Fibroblast of villous mesenchyme (primary cell): ENCODE results near the gene SPSB1. TPM values are rescaled to one million over a fixed set of nuclear protein-coding genes. Genes with fewer than 3 reads are reported as not detected.
A peak's percentile ranks its signal among the peaks of the same experiment; 100 is the strongest.

Experiments
- DNase-seq: peaks from one replicate; pipeline ENCODE4 v3.0.0-alpha.2; 2010; ENCODE audit warnings: low read depth
- H3K4me3 ChIP-seq: 2 replicates; pipeline ENCODE4 v1.5.1; 2011; ENCODE audit warnings: low read depth, mild to moderate bottlenecking, low read length
- total RNA-seq: library from RNA; depleted of rRNA; stranded (reverse); fragments of >200 nt; gene quantifications from 2 replicates; pipeline ENCODE4 v1.2.3, GENCODE V29; 2012
- TF ChIP-seq, protein P1 (sequence below): IDR thresholded peaks from 2 replicates; pipeline ENCODE4 v1.5.1; 2012; ENCODE audit warnings: low read depth, mild to moderate bottlenecking, low read length; ENCODE audit not compliant: insufficient read depth

The SPSB1 gene
- total RNA-seq, 1 donor = 20.7 TPM

DNA sequence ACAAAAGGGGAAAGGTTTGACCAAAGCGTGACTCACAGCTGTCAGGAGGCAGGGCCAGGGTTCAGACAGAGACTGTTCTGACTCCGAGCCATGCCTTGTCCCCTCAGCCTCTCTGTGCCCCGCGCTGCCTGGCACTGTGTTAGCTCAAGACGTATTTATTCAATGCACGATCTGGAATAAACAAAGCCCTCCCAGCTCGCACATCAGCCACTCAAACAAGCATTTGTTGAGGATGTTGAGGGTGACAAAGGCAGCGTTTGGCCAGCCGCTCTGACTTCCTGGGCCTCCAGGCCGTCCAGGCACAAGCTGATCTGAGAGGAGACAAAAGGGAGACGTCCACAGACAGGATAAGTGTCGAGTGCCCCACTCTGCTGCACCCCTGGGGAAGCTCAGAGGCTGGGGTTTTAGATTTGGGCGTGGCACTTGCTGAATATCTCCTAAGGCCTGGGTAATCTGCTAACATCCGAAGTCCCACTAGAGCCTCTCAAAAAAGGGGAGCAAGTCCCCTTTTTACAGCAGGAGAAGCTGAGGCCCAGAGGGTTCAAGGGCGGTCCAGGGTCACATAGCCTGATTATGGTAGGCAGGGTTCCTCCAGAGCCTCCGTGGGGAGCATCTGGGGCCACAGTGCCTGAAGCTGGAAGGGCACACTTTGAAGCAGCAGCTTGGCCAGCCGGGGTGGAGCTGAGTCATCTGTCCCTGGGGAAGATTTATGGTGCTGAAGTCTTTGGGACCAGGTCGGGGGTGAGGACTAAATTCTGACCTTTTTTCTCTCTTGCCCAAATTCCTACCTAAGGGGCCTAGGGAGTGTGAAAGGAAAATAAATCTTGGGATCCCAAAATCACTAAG lies 95.9 kb downstream of the SPSB1 start:
- H3K4me3 ChIP-seq = no peak overlapping the region
- DNase-seq = peak; percentile 72
- TF ChIP-seq, protein P1, sequence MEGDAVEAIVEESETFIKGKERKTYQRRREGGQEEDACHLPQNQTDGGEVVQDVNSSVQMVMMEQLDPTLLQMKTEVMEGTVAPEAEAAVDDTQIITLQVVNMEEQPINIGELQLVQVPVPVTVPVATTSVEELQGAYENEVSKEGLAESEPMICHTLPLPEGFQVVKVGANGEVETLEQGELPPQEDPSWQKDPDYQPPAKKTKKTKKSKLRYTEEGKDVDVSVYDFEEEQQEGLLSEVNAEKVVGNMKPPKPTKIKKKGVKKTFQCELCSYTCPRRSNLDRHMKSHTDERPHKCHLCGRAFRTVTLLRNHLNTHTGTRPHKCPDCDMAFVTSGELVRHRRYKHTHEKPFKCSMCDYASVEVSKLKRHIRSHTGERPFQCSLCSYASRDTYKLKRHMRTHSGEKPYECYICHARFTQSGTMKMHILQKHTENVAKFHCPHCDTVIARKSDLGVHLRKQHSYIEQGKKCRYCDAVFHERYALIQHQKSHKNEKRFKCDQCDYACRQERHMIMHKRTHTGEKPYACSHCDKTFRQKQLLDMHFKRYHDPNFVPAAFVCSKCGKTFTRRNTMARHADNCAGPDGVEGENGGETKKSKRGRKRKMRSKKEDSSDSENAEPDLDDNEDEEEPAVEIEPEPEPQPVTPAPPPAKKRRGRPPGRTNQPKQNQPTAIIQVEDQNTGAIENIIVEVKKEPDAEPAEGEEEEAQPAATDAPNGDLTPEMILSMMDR = no peak

DNA sequence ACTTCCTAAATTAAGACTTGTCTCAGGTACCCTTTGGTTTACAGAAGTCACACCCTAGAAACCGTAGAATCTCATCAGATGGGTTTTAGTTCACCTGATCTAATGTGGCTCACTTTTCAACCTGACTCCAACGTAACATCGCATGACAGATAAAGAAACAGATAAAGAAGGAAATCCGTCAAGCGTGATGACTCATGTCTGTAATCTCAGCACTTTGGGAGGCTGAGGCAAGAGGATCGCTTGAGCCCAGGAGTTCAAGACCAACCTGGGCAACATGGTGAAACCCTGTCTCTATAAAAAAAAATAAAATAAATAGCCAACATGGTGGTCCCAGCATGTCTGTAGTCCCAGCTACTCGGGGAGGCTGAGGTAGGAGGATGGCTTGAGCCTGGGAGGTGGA lies 97.3 kb downstream of the SPSB1 start:
- no peak for DNase-seq
- no peak overlapping the region for H3K4me3 ChIP-seq
- TF ChIP-seq, protein P1 = no peak

DNA sequence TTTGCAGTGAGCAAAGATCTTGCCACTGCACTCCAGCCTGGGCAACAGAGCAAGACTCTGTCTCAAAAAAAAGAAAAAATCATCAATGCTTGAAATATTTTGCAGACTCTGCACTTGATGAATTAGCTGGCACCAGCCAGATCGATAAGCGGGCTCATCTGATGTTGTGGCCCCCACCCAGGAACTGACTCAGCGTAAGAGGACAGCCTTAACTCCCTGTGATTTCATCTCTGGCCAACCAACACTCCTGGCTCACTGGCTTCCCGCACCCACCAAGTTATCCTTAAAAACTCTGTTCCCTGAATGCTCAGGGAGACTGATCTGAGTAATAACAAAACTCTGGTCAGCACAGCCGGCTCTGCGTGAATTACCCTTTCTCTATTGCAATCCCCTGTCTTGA lies 98.9 kb downstream of the SPSB1 start:
- DNase-seq = no peak
- TF ChIP-seq, protein P1 = no peak
- H3K4me3 ChIP-seq = no peak overlapping the region

DNA sequence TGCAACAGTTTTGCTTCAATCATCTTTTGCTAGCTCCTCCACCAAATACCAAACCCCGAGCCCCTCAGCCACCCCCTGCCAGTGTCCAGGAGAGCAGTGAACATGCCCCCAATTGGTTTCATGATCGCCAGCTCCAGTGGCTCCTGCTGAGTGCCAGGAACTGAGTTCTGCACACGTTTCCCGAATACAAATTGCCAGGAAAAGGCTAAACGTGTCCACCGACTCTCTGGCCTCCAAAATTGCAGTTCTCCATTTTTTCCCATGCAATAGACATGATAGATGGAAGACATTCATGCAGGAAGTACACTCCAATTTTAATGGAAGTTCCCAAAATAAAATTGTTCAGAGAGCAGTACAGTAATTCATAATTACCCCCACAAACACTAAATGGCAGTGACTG lies 101.3 kb downstream of the SPSB1 start:
- H3K4me3 ChIP-seq = no peak overlapping the region
- TF ChIP-seq, protein P1 = no peak
- DNase-seq = no peak

DNA sequence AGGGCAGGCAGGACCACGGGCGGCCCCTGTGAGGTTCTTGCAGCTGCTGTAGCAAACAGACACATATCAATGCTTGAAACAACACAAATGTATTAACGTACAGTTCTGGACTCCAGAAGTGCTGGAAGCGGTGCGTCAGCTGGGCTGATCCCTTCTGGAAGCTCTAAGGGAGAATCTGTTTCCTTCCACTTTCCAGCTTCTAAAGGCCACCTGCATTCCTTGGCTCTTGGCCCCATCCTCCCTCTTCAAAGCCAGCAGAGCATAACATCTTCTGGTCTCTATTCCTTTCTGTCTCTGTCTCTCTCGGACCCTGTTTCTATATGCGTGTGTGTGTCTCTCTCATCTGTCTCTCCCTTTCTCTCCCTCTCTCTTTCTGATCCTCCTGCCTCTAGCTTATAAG lies 102.3 kb downstream of the SPSB1 start:
- H3K4me3 ChIP-seq = no peak overlapping the region
- DNase-seq = no peak
- TF ChIP-seq, protein P1 = no peak

DNA sequence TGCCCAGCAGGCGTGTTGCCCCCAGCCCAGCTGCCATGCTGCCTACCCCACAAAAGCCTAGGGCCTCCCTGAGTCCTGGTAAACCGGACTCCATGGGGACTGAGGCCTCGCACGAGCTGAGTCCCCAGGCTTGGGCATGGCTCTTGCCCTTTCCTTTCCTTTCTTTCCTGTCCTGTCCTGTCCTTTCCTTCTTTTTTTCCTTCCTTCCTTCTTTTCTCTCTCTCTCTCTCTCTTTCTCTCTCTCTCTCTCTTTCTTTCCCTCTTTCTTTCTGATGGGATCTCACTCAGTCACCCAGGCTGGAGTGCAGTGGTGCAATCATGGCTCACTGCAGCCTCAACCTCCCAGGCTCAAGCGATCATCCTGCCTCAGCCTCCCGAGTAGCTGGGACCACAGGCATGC lies 104.4 kb downstream of the SPSB1 start:
- H3K4me3 ChIP-seq = no peak overlapping the region
- DNase-seq = no peak
- TF ChIP-seq, protein P1 = no peak
